NB4 (cell line): Measurements from ENCODE around the gene WBP1.
A peak's percentile ranks its signal among the peaks of the same experiment; 100 is the strongest.

Source experiments
- DNase-seq: peaks from one replicate; pipeline ENCODE4 v3.0.0; 2010; ENCODE audit warnings: low read depth
- H3K4me3 ChIP-seq: one replicate; pipeline ENCODE4 v1.5.1; 2011; ENCODE audit warnings: mild to moderate bottlenecking, low read depth, low read length, moderate library complexity
- CTCF ChIP-seq: IDR thresholded peaks from one replicate; pipeline ENCODE4 v1.5.1; 2012; ENCODE audit warnings: low read depth, low read length
- MAX ChIP-seq: IDR thresholded peaks from 2 replicates; pipeline ENCODE4 v1.6.1; 2011; ENCODE audit warnings: low read depth, low read length
- MYC ChIP-seq: IDR thresholded peaks from 2 replicates; pipeline ENCODE4 v1.6.1; 2011; ENCODE audit warnings: low read depth, low read length
- POLR2A ChIP-seq: IDR thresholded peaks from 2 replicates; pipeline ENCODE4 v1.6.1; 2011; ENCODE audit warnings: mild to moderate bottlenecking; ENCODE audit not compliant: insufficient read length; ENCODE audit errors: extremely low read depth

The WBP1 gene

DNA sequence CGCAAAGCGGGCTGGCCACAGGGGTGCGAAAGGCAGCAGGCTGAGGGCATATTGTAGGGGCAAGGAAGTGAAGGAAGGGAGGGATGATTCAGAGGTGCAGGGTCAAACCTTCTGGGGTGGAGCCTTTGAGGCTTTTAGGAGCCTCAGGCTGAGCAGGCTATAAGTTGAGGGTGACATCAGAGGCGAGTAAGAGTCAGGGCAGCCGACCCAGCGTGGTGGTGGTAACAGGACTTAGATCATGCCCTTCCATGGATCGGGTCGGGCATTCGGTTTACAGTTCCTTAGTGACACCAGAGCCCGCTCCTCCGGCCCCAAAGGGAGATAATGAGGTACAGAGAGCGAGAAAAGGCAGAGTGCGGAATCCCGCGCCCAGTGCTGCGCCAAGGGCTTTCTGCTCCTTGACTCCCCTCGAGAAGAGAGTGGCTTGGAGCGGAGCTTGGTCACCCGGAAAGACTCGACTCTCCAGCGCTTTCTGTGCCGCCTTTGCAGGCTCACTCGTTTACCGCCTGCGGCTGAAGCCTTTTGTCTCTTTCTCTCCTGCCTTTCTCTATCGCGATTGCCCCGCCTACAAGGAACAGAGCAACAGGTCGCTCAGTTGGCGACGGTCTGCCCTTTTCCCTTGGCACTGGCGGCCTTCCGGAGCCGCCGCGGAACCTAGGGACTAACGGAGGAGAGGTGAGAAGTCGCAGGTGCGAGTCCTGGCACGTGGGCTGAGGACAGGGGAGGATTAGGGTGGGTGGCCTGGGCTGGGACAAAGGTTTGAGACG lies 40.4 kb downstream of the WBP1 start:
- TF ChIP-seq POLR2A (no peak), CTCF (no peak), MYC (no peak), MAX (no peak)
- H3K4me3 ChIP-seq, result no peak overlapping the region
- DNase-seq, result peak; percentile 62

GRCh38 chr2:74499267-74499939 lies 41.2 kb downstream of the WBP1 start, which contains the start of gene LBX2:
Gene LBX2, minus strand, starts transcription at chr2:74499603. Its CDS starts 66 bp downstream, at chr2:74499537.
- no peak for DNase-seq
- no peak within 1 kb of the TSS for H3K4me3 ChIP-seq
- no peak for TF ChIP-seq CTCF
- TF ChIP-seq POLR2A, result no peak
- no peak for TF ChIP-seq MYC
- no peak for TF ChIP-seq MAX

GRCh38 chr2:74499940-74500577 lies 41.8 kb downstream of the WBP1 start:
- H3K4me3 ChIP-seq, result no peak overlapping the region
- DNase-seq, result no peak

GRCh38 chr2:74500578-74500946 lies 42.3 kb downstream of the WBP1 start:
- H3K4me3 ChIP-seq, result no peak overlapping the region
- no peak for DNase-seq
- TF ChIP-seq MYC (no peak), POLR2A (no peak), MAX (no peak), CTCF (no peak)

More at GRCh38 chr2:74499940-74500577, 41.8 kb downstream of the WBP1 start:
- TF ChIP-seq MAX (no peak), POLR2A (no peak), MYC (no peak), CTCF (no peak)

GRCh38 chr2:74501335-74502071 lies 43.3 kb downstream of the WBP1 start:
- H3K4me3 ChIP-seq, result no peak overlapping the region
- no peak for TF ChIP-seq MAX
- no peak for TF ChIP-seq CTCF
- no peak for TF ChIP-seq MYC
- TF ChIP-seq POLR2A, result no peak
- DNase-seq, result no peak
